Rectal smooth muscle tissue (tissue), 1 donor: Measurements from ENCODE around the gene CST4.

ENCODE experiments used
- H3K27ac ChIP-seq: one replicate; pipeline ENCODE4 v1.7.0; 2013; ENCODE audit warnings: low read depth, low read length, inconsistent platforms
- H3K27me3 ChIP-seq: one replicate; pipeline ENCODE4 v1.7.0; 2013; ENCODE audit warnings: low read length; ENCODE audit not compliant: control insufficient read depth, insufficient read depth
- H3K36me3 ChIP-seq: one replicate; pipeline ENCODE4 v1.7.0; 2013; ENCODE audit warnings: low read length; ENCODE audit not compliant: control insufficient read depth, insufficient read depth
- H3K4me1 ChIP-seq: one replicate; pipeline ENCODE4 v1.7.0; 2013; ENCODE audit warnings: low read length; ENCODE audit not compliant: control insufficient read depth, insufficient read depth
- H3K4me3 ChIP-seq: one replicate; pipeline ENCODE4 v1.7.0; 2013; ENCODE audit warnings: low read length
- H3K9ac ChIP-seq: one replicate; pipeline ENCODE4 v1.7.0; 2013; ENCODE audit warnings: low read length

Gene CST4

DNA sequence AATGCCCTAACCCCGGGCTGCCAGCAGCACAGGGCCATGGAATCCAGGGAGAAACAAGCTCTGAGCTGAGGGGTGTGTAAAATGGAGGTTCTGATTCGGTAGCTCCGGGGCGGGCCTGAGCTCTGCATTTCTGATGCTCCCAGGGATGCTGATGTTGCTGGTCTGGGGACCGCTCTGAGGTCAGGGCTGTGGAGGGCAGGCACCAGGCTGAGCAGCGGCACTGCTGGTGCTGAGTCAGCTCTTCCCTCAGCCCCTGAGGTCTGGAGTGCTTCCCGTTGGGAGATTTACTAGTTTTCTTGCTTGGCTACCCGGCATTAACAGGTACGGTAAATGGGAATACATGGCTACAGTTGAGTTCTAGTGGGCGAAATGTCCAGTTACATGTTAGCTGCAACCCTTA, 32.5 kb downstream of the CST4 start:
- no peak overlapping the region for H3K9ac ChIP-seq

DNA sequence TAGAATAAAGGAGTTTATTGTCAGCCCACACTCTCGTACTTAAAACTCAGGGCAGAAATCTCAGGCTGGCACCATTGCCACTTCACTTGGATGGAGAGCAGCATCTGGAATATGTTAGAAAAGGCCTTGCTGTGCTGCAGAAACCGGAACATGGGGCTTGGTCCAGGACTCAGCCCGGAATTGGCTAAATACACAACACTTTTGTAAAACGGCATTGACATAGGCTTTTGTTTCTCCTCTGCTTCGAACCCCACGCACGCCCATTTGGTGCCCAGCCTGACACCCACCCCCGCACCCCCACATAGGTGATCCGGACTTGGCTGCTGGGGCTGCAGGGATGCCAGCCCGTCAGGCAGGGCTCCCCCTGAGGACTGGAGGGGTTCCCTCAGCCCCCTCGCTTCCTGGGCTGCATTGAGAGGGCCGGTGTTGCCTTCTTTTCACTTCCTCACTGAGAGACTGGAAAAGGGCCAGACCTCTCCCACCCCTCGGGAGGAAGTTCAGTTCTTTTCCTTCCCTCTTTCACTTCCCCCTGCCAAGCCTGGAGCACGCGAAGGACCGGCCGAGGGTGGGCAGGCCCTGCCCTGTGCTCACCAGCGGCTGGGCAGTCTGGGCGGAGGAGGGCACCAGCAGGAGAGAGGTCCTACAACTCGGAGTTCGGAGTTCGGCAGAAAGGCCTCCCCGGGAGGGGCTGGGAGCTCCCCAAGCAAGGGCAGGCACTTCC, 33.2 kb downstream of the CST4 start:
- Histone ChIP-seq H3K36me3 (no peaks in the 10 kb centered on the region), H3K9ac (no peak overlapping the region), H3K4me1 (no peaks in the 10 kb centered on the region), H3K4me3 (peak overlapping the region; percentile 2), H3K27me3 (no peaks in the 10 kb centered on the region), H3K27ac (peak overlapping the region; percentile 22)

More for the DNA sequence above, 32.5 kb downstream of the CST4 start:
- Histone ChIP-seq H3K27me3 (no peaks in the 10 kb centered on the region), H3K4me3 (no peak overlapping the region), H3K27ac (peak overlapping the region; percentile 21), H3K36me3 (no peaks in the 10 kb centered on the region), H3K4me1 (no peaks in the 10 kb centered on the region)

DNA sequence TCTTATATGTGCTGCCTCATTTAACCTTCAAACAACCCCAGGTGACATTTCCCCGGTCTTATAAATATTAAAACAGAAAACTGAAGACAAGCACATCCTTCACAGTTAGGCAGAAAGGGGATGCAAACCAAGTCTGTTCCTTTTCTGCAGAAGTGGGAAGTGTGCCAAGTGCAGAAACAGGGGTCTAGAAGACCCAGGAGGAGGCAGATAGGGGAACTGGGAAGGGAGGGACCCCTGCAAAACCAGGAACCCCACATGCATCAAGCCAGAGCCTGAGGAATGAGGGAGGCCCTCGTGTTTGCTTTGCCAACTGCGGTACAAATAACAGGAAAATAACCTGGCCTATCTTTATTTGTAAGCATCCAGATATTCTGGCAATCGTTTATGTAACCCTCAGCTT, 34.1 kb downstream of the CST4 start:
- Histone ChIP-seq H3K4me3 (no peak overlapping the region), H3K27me3 (no peaks in the 10 kb centered on the region), H3K4me1 (no peaks in the 10 kb centered on the region), H3K9ac (no peak overlapping the region), H3K36me3 (no peaks in the 10 kb centered on the region), H3K27ac (no peak overlapping the region)

DNA sequence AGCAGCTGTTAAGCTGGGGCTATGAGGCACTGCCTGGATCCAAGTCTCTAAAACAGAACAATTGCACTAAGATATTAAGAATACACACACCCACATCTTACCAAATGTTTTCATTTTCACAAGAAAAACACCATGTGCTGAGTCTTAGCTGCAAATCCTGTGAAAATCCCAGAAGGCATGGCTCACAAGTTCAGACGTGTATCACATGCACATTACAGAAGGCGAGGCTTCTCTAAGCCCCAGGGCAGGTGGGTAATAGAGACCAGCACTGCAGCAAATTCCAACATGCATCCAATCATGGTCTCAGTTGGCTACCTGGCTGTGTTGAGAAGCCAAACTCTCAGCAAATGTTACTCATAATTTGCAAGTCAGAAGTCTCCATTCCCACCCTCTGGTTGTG, 34.8 kb downstream of the CST4 start:
- Histone ChIP-seq H3K36me3 (no peaks in the 10 kb centered on the region), H3K9ac (no peak overlapping the region), H3K4me3 (no peak overlapping the region), H3K4me1 (no peaks in the 10 kb centered on the region), H3K27me3 (no peaks in the 10 kb centered on the region), H3K27ac (no peak overlapping the region)

- Histone ChIP-seq H3K4me3 (no peak overlapping the region), H3K27ac (no peak overlapping the region), H3K36me3 (no peaks in the 10 kb centered on the region), H3K27me3 (no peaks in the 10 kb centered on the region), H3K4me1 (no peaks in the 10 kb centered on the region), H3K9ac (no peak overlapping the region)
These were observed 35.4 kb downstream of the CST4 start for GRCh38 chr20:23653400-23653938.

DNA sequence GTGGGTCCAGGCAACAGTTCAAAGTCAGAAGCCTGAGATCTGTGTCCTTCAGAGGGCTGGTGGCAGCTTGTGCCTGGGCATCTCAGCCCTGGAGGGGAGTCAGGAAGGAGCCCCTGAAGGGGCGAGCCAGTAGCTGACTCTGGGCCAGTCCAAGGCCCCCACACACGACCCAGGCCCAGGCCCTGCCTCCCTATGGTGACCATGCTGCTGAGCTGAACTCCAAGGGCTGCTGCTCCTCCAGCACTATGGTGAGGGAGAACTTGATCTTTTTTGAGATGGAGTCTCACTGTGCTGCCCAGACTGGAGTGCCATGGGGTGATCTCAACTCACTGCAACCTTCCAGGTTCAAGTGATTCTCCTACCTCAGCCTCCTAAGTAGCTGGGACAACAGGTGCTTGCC, 35.9 kb downstream of the CST4 start:
- Histone ChIP-seq H3K9ac (no peak overlapping the region), H3K27me3 (no peaks in the 10 kb centered on the region), H3K4me3 (no peak overlapping the region), H3K36me3 (no peaks in the 10 kb centered on the region), H3K4me1 (no peaks in the 10 kb centered on the region), H3K27ac (no peak overlapping the region)

DNA sequence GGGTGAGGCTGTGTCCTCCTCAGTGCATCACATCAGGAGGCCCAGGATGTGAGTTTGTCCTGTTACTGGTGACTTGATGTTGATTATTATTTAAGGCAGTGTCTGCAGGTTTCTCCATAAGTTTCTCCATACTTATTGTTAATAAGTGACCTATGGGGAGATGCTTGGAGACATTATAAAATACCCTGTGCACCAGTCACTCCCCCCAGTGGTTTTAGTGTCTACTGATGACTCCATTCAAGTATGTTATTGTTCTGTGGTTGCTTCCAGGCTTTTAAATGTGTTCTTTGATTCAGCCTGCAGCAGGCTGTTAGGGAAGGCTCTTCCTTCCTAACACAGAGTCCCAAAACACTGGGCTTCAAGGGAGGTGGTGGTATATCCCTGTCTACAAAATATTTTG, 36.5 kb downstream of the CST4 start:
- H3K4me1 ChIP-seq = no peaks in the 10 kb centered on the region
- H3K9ac ChIP-seq = no peak overlapping the region
- H3K27me3 ChIP-seq = no peaks in the 10 kb centered on the region
- H3K36me3 ChIP-seq = no peaks in the 10 kb centered on the region
- H3K27ac ChIP-seq = no peak overlapping the region
- H3K4me3 ChIP-seq = no peak overlapping the region

DNA sequence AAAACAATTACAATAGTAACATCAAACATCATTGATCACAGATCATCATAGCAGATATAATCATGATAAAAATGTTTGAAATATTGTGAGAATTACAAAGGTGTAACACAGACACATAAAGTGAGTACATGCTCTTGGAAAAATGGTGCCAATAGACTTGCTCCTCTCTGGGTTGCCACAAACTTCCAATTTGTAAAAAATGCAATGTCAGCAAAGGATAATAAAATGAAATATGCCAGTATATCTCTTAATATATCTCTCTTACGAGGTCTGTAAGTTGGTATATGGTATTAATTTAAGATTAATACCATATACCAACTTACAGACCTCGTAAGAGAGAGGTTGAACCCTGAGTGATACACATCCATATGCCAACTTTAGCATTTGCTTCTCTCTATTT, 37.7 kb downstream of the CST4 start:
- no peak overlapping the region for H3K27ac ChIP-seq
- H3K4me3 ChIP-seq = no peak overlapping the region
- H3K27me3 ChIP-seq = no peaks in the 10 kb centered on the region

DNA sequence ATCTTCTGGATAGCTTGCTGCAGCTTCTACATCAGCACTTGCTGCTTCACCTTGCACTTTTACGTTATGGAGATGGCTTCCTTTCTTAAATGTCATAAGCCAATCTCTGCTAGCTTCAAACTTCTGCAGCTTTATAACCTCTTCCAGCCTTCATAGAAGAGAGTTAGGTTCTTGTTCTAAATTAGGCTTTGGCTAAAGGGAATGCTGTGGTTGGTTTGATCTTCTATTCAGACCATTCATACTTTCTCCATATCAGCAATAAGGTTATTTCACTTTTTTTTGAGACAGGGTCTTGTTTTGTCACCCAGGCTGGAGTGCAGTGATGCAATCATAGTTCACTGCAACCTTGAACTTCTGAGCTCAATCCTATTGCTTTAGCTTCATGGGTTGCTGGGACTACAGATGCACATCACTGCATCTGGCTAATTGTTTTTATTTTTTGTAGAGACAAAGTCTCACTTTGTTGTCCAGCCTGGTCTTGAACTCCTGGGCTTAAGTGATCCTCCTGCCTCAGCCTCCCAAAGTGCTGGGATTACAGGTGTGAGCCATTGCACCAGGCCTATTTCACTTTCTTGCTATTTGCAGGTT, 38.9 kb downstream of the CST4 start:
- Histone ChIP-seq H3K4me1 (no peaks in the 10 kb centered on the region), H3K9ac (no peak overlapping the region), H3K27me3 (no peaks in the 10 kb centered on the region), H3K27ac (no peak overlapping the region), H3K4me3 (no peak overlapping the region), H3K36me3 (no peaks in the 10 kb centered on the region)

More for the DNA sequence above, 37.7 kb downstream of the CST4 start:
- H3K36me3 ChIP-seq = no peaks in the 10 kb centered on the region
- no peaks in the 10 kb centered on the region for H3K4me1 ChIP-seq
- H3K9ac ChIP-seq = no peak overlapping the region

GRCh38 chr20:23649242-23649641, 39.6 kb downstream of the CST4 start:
- no peaks in the 10 kb centered on the region for H3K4me1 ChIP-seq
- no peak overlapping the region for H3K4me3 ChIP-seq
- H3K27ac ChIP-seq = no peak overlapping the region
- H3K36me3 ChIP-seq = no peaks in the 10 kb centered on the region
- H3K9ac ChIP-seq = no peak overlapping the region
- no peaks in the 10 kb centered on the region for H3K27me3 ChIP-seq

- H3K27ac ChIP-seq = no peak overlapping the region
These were observed 41.5 kb downstream of the CST4 start for GRCh38 chr20:23647346-23647745.

DNA sequence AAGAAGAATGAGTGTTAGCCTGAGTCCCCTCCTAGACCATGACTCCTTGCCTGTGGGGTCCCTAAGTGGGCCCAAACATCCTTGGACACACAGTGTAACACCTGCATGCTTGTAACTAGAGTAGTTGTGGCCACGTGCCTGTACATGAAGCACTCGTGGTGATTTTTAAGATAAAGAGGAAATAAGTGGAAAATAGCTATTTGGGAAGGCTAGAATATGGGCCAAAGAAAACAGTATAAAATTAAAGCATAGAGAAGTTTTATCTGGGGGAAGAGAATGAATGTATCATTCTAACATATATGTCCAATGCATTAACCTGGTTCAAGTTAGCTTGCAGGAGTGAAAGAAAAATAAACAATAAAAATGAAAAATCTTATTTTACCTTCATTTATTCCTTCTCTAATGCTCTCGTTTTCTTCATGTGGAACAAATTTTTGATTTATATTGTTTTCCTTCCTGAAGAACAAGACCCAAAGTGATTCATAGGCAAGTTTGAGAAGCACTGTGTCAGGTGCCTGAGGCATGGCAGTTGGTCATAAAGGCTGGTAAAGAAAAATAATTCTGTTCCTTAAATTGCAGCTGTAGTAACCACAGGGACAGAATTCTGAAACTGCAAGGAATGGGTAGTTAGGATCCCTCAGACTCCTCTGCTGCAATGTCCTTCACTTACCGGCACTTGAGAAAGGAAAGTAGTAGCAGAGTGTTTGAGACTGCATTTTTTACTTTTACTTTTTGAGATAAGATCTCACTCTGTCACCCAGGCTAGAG, 42.5 kb downstream of the CST4 start:
- no peaks in the 10 kb centered on the region for H3K27me3 ChIP-seq
- H3K4me1 ChIP-seq = no peaks in the 10 kb centered on the region
- H3K27ac ChIP-seq = no peak overlapping the region
- H3K36me3 ChIP-seq = no peaks in the 10 kb centered on the region
- H3K4me3 ChIP-seq = no peak overlapping the region
- H3K9ac ChIP-seq = no peak overlapping the region

More at GRCh38 chr20:23647346-23647745, 41.5 kb downstream of the CST4 start:
- Histone ChIP-seq H3K9ac (no peak overlapping the region), H3K36me3 (no peaks in the 10 kb centered on the region), H3K4me3 (no peak overlapping the region), H3K27me3 (no peaks in the 10 kb centered on the region), H3K4me1 (no peaks in the 10 kb centered on the region)
